BLaER1 treated with 17β-estradiol and CSF1 and Interleukin-3, amounts not matched to agents 10 nM and 100 nM (cell line): Measurements from ENCODE around the gene DNAJA2.
"Not testable (repeated sequence)": the region's sequence is repeated elsewhere in the genome, so short reads cannot be mapped to it uniquely, and the experiment has no call there.

Source experiments
- H3K27ac ChIP-seq, 11 experiments: shearing (Covaris generic); formaldehyde crosslinking; 2 replicates each; pipeline ENCODE4 v1.8.1; 2022
- H3K27me3 ChIP-seq, 11 experiments: shearing (Covaris generic); formaldehyde crosslinking; 2 replicates each; pipeline ENCODE4 v1.8.1; 2022
- H3K36me3 ChIP-seq, 11 experiments: shearing (Covaris generic); formaldehyde crosslinking; 2 replicates each; pipeline ENCODE4 v1.8.1; 2022
- H3K4me1 ChIP-seq, 10 experiments: shearing (Covaris generic); formaldehyde crosslinking; 2 replicates each; pipeline ENCODE4 v1.8.1; 2022
- H3K4me2 ChIP-seq, 11 experiments: shearing (Covaris generic); formaldehyde crosslinking; 2 replicates each; pipeline ENCODE4 v1.8.1; 2022
- H3K4me3 ChIP-seq, 10 experiments: shearing (Covaris generic); formaldehyde crosslinking; 2 replicates each; pipeline ENCODE4 v1.8.1; 2022
- H3K9ac ChIP-seq, 11 experiments: shearing (Covaris generic); formaldehyde crosslinking; 2 replicates each; pipeline ENCODE4 v1.8.1; 2022
- H3K9me3 ChIP-seq, 11 experiments: shearing (Covaris generic); formaldehyde crosslinking; replicated peaks in 1 of 11; 2 replicates each; pipeline ENCODE4 v1.8.1; 2022
- H4K20me1 ChIP-seq, 11 experiments: shearing (Covaris generic); formaldehyde crosslinking; 2 replicates each; pipeline ENCODE4 v1.8.1; 2022
- Cebpa-rat ChIP-seq, 11 experiments: shearing (Covaris generic); IDR thresholded peaks; 2 replicates each; pipeline ENCODE4 v1.8.1; 2022

Gene DNAJA2

DNA sequence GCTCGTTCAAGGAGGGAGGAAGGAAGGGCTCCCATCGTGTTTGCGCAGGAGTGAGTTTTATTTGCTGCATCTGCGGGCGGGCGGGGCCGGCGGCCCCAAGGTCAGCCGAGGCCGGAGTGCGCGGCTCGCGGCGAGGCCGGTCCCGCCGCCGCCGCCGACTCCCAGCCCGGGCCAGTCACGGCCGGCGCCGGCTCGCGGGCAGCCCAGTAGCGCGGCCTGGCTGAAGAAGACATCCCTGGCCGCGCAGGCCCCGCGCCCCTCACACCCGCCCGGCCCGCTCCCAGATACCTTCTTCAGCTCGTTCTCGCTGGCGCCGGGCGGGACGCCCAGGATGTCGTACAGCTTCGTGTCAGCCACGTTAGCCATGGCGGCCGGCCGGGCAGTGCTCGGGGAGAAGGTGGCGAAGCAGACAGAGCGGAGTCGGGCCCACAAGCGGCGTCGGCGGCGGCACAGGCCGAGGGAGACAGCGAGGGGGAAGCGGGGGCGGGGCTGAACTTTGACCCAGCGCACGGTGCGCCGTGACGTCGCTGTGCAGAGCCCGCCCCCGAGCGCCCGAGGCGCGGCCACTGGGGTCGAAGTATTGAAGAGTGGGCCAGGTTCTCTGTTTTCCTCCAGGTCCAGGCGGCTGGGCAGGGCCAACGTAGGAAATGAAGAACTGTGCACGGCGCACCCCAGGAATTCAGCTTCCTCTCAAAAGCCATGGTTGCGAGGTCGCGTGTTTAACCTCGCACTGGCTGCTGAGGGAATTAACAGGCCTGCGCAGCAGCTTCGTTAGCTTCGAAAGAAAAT, at the start of gene DNAJA2:
TSS of gene DNAJA2 (minus strand) at position 468 of the 789 bp plus-strand sequence. CDS start at position 366, 102 bp downstream.
- Histone ChIP-seq H3K27me3 (no peaks in the 10 kb centered on the region), H3K36me3 (peaks cover 29 to 40% (median 36%) of the 10 kb centered on the region in 11 experiments), H3K27ac (peak within 1 kb of the TSS; percentile 95 to 99 (median 97)), H3K4me1 (peaks cover 21 to 40% (median 32%) of the 10 kb centered on the region in 10 experiments), H3K9me3 (no peaks in the 10 kb centered on the region), H3K9ac (peak within 1 kb of the TSS; percentile 97 to 99 (median 98)), H3K4me2 (peak within 1 kb of the TSS; percentile 80 to 98 (median 92)), H3K4me3 (peak within 1 kb of the TSS; percentile 81 to 98 (median 92)), H4K20me1 (peaks cover 41 to 50% (median 48%) of the 10 kb centered on the region in 11 experiments)
- no peak for TF ChIP-seq Cebpa-rat (IDR thresholded peaks at IDR 0.05)

DNA sequence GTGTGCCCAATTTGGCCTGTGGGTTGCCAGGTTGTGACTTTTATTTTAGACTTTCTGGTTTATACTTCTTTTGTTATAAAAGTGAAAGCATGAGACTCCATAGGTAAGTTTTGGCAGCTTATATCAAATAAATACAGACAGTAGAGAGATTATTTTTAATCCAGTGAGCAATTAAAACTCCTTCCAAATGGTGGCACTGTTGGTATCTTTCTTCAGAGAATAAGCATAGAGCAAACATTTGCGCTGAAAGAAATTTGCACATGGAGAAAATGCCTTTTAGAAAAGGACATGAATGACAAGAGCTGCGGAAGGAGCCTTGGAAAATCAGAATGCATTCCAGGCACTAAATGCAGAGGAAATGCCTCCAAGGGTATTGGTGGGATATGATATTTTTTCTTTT, 46.1 kb upstream of the DNAJA2 start:
- H3K4me3 ChIP-seq: no peak overlapping the region
- no peaks in the 10 kb centered on the region for H3K36me3 ChIP-seq
- H3K4me2 ChIP-seq: peak overlapping the region in 2 of 11 experiments; percentile 78 to 82; a peak in 2 of 22 replicates
- peaks cover 32 to 47% (median 42%) of the 10 kb centered on the region in 10 experiments for H3K4me1 ChIP-seq
- H3K9me3 ChIP-seq: peaks cover 0 to 11% (median 0%) of the 10 kb centered on the region in 11 experiments; a peak in 7 of 22 replicates
- no peaks in the 10 kb centered on the region for H4K20me1 ChIP-seq
- no peak overlapping the region for H3K9ac ChIP-seq
- no peak for TF ChIP-seq Cebpa-rat (IDR thresholded peaks at IDR 0.05)
- H3K27ac ChIP-seq: peak overlapping the region in 6 of 11 experiments; percentile 92 to 96 (median 94); a peak in 8 of 22 replicates
- H3K27me3 ChIP-seq: no peaks in the 10 kb centered on the region

DNA sequence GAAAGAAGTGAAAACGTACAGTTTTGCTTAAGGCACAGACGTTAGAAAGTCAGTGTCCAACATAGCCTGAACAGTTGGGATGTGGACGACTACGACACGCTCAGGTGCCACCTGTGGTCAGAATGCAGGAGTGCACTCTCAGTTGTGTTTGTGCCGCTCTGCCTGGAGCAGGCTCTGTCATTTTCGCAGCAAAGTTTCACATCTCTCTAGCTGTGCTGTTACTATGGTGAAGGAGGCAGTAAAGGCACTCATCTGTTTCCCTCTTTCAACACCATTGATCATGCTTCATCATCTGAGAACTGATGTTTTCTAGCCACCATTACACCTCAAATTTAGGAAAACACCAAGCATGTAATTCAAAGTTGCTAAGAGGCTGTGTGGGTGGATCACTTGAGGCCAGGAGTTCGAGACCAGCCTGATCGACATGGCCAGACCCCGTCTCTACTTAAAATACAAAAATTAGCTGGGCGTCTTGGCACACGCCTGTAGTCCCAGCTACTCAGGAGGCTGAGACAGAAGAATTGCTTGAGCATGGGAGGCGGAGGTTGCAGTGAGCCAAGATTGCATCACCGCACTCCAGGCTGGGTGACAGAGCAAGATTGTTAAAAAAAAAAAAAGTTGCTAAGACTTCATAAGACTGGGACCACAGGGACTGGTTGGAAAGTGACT, 44.9 kb upstream of the DNAJA2 start:
- no peaks in the 10 kb centered on the region for H4K20me1 ChIP-seq
- no peak overlapping the region for H3K4me3 ChIP-seq
- peak overlapping the region in 9 of 11 experiments; percentile 19 to 79 (median 73); a peak in 12 of 22 replicates for H3K9ac ChIP-seq
- no peaks in the 10 kb centered on the region for H3K27me3 ChIP-seq
- peak in 5 of 11 experiments; percentile 15 to 56 (median 43); a peak in 2 of 22 replicates for TF ChIP-seq Cebpa-rat (IDR thresholded peaks at IDR 0.05)
- peaks cover 0 to 23% (median 10%) of the 10 kb centered on the region in 11 experiments; a peak in 15 of 22 replicates for H3K9me3 ChIP-seq
- H3K4me1 ChIP-seq: peaks cover 32 to 47% (median 42%) of the 10 kb centered on the region in 10 experiments
- H3K4me2 ChIP-seq: peak overlapping the region; percentile 66 to 96 (median 79)
- H3K27ac ChIP-seq: peak overlapping the region in 9 of 11 experiments; percentile 75 to 96 (median 93); a peak in 17 of 22 replicates
- H3K36me3 ChIP-seq: peaks cover 0 to 9% (median 0%) of the 10 kb centered on the region in 11 experiments; a peak in 1 of 22 replicates

- Histone ChIP-seq H3K27ac (peak overlapping the region in 9 of 11 experiments; percentile 75 to 96 (median 93); a peak in 18 of 22 replicates), H3K4me1 (peaks cover 32 to 47% (median 42%) of the 10 kb centered on the region in 10 experiments), H3K27me3 (no peaks in the 10 kb centered on the region), H3K4me3 (no peak overlapping the region), H4K20me1 (no peaks in the 10 kb centered on the region), H3K9me3 (peaks cover 0 to 29% (median 15%) of the 10 kb centered on the region in 11 experiments; a peak in 16 of 22 replicates), H3K9ac (peak overlapping the region in 9 of 11 experiments; percentile 30 to 79 (median 75); a peak in 16 of 22 replicates), H3K4me2 (peak overlapping the region; percentile 66 to 96 (median 79)), H3K36me3 (peaks cover 0 to 9% (median 0%) of the 10 kb centered on the region in 11 experiments; a peak in 1 of 22 replicates)
- TF ChIP-seq Cebpa-rat (IDR thresholded peaks at IDR 0.05): no peak
Measured at GRCh38 chr16:47017636-47018035, 44.2 kb upstream of the DNAJA2 start.

- peak overlapping the region in 10 of 11 experiments; percentile 65 to 96 (median 92); a peak in 20 of 22 replicates for H3K27ac ChIP-seq
- H3K36me3 ChIP-seq: peaks cover 0 to 9% (median 0%) of the 10 kb centered on the region in 11 experiments; a peak in 1 of 22 replicates
- peak overlapping the region in 6 of 10 experiments; percentile 8 to 56 (median 38); a peak in 10 of 20 replicates for H3K4me3 ChIP-seq
- no peaks in the 10 kb centered on the region for H3K27me3 ChIP-seq
- TF ChIP-seq Cebpa-rat (IDR thresholded peaks at IDR 0.05): peak in 9 of 11 experiments; percentile 64 to 94 (median 89); a peak in 17 of 22 replicates
- peaks cover 32 to 47% (median 42%) of the 10 kb centered on the region in 10 experiments for H3K4me1 ChIP-seq
- peak overlapping the region in 10 of 11 experiments; percentile 27 to 79 (median 74); a peak in 18 of 22 replicates for H3K9ac ChIP-seq
- H3K4me2 ChIP-seq: peak overlapping the region; percentile 66 to 96 (median 79)
- H4K20me1 ChIP-seq: no peaks in the 10 kb centered on the region
- H3K9me3 ChIP-seq: peaks cover 0 to 38% (median 20%) of the 10 kb centered on the region in 11 experiments; a peak in 16 of 22 replicates
Measured at GRCh38 chr16:47016700-47017133, 43.2 kb upstream of the DNAJA2 start.

DNA sequence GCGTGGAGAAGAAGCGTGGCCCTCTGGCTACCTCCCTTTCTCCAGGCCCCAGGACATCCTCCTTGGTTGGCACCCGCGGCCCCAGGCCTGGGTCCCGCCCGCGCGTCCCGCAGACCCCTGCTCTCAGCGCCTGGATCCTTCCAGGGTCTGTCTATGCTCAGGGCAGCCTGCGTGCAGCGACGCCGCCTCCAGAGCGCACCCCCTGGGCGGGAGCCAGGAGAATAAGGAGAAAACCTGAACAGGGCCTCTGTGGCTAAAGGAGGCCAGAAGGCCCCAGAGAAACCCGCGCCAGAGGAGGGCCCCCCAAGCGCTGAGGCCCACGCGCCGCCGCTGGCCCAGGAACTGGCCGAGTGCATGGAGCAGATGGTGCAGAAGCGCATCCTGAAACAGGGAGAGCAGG, 40.4 kb upstream of the DNAJA2 start:
- no peak for TF ChIP-seq Cebpa-rat (IDR thresholded peaks at IDR 0.05)
- Histone ChIP-seq H4K20me1 (no peaks in the 10 kb centered on the region), H3K4me3 (no peak overlapping the region), H3K9ac (no peak overlapping the region), H3K4me1 (peaks cover 30 to 40% (median 38%) of the 10 kb centered on the region in 10 experiments), H3K36me3 (peaks cover 0 to 9% (median 0%) of the 10 kb centered on the region in 11 experiments; a peak in 1 of 22 replicates), H3K9me3 (peaks cover 0 to 38% (median 20%) of the 10 kb centered on the region in 11 experiments; a peak in 16 of 22 replicates), H3K4me2 (0 out of 22 replicates have a peak overlapping the region, but pooled peaks of 1 of the 11 experiments have one; percentile 9), H3K27ac (peak overlapping the region in 8 of 11 experiments; percentile 40 to 96 (median 91); a peak in 13 of 22 replicates), H3K27me3 (no peaks in the 10 kb centered on the region)

DNA sequence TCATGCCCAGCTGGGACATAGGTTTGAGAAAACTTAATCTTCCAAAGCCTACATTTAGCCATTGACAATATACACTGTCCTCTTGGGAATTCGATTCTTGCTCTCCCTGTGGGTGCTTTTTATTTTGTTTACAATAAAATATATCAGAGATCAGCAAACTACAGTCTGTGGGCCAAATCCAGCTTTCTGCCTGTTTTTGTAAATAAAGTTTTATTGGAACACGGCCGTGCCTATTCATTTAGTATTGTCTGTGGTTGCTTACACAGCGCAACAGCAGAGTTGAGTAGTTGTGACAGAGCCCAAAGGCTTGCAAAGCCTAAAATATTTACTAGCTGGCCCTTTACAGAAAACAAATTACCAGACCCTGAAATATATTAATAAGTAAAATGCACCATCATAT, 39.7 kb upstream of the DNAJA2 start:
- Histone ChIP-seq H3K27ac (0 out of 22 replicates have a peak overlapping the region, but pooled peaks of 2 of the 11 experiments have one; percentile 17 to 93), H4K20me1 (no peaks in the 10 kb centered on the region), H3K27me3 (no peaks in the 10 kb centered on the region), H3K9ac (no peak overlapping the region), H3K36me3 (peaks cover 0 to 9% (median 0%) of the 10 kb centered on the region in 11 experiments; a peak in 1 of 22 replicates), H3K9me3 (peaks cover 0 to 38% (median 20%) of the 10 kb centered on the region in 11 experiments; a peak in 16 of 22 replicates), H3K4me1 (peaks cover 23 to 33% (median 31%) of the 10 kb centered on the region in 10 experiments), H3K4me3 (no peak overlapping the region), H3K4me2 (no peak overlapping the region)
- TF ChIP-seq Cebpa-rat (IDR thresholded peaks at IDR 0.05): no peak

DNA sequence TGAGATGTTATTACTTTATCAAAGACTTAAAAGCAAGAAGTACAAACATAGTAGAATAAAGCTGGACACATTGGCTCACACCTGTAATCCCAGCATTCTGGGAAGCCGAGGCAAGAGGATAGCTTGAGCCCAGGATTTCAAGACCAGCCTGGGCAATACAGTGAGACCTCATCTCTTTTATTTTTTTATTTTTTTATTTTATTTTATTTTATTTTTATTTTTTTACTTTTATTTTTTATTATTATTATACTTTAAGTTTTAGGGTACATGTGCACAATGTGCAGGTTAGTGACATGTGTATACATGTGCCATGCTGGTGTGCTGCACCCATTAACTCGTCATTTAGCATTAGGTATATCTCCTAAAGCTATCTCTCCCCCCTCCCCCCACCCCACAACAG, 37.3 kb upstream of the DNAJA2 start:
- not testable (repeated sequence) for H3K4me2 ChIP-seq, H4K20me1 ChIP-seq, H3K36me3 ChIP-seq, H3K27me3 ChIP-seq, H3K27ac ChIP-seq, H3K9ac ChIP-seq, H3K4me3 ChIP-seq, H3K4me1 ChIP-seq
- peaks cover 0 to 38% (median 20%) of the 10 kb centered on the region in 11 experiments; a peak in 16 of 22 replicates for H3K9me3 ChIP-seq
